GM23338 (cell line): Measurements from ENCODE around the gene FNDC3B. TPM values are rescaled to one million over a fixed set of nuclear protein-coding genes. Genes with fewer than 3 reads are reported as not detected.

Experiments
- ATAC-seq: fragments of 200-7000 bp; cut with Tn5 transposase; 3 replicates; pipeline ENCODE4 v1.9.1; 2020
- DNase-seq: peaks from one replicate; pipeline ENCODE4 v3.0.0-alpha.2; 2015; ENCODE audit warnings: low spot score
- H2AFZ ChIP-seq: fragments of 200-600 bp; sonication (generic); 2 replicates; pipeline ENCODE4 v1.8.0; 2016; ENCODE audit warnings: antibody characterized with exemption, mild to moderate bottlenecking, moderate library complexity
- H3F3A ChIP-seq: fragments of 200-600 bp; sonication (generic); replicated peaks from 2 replicates; pipeline ENCODE4 v1.8.0; 2017; ENCODE audit warnings: antibody characterized with exemption, mixed run types, low read depth
- H3K27ac ChIP-seq: fragments of 200-600 bp; sonication (generic); 2 replicates; pipeline ENCODE4 v1.6.1; 2016; ENCODE audit warnings: low read depth
- H3K27me3 ChIP-seq: fragments of 200-600 bp; sonication (generic); 2 replicates; pipeline ENCODE4 v1.8.0; 2016; ENCODE audit warnings: mild to moderate bottlenecking, mixed run types, moderate library complexity; ENCODE audit not compliant: insufficient read depth
- H3K36me3 ChIP-seq: fragments of 200-600 bp; sonication (generic); 2 replicates; pipeline ENCODE4 v1.8.0; 2016; ENCODE audit warnings: mild to moderate bottlenecking; ENCODE audit not compliant: insufficient read depth
- H3K4me1 ChIP-seq: fragments of 200-600 bp; sonication (generic); 2 replicates; pipeline ENCODE4 v1.8.0; 2016; ENCODE audit warnings: mild to moderate bottlenecking, moderate library complexity; ENCODE audit not compliant: insufficient read depth
- H3K4me2 ChIP-seq: fragments of 200-600 bp; sonication (generic); 2 replicates; pipeline ENCODE4 v1.7.1; 2017; ENCODE audit warnings: mixed run types
- H3K4me3 ChIP-seq: fragments of 200-600 bp; sonication (generic); 2 replicates; pipeline ENCODE4 v1.6.1; 2016; ENCODE audit warnings: mixed run types
- H3K79me2 ChIP-seq: fragments of 200-600 bp; sonication (generic); replicated peaks from 2 replicates; pipeline ENCODE4 v1.8.0; 2017; ENCODE audit warnings: mild to moderate bottlenecking; ENCODE audit not compliant: insufficient read depth
- H3K9me2 ChIP-seq: fragments of 200-600 bp; sonication (generic); 2 replicates; pipeline ENCODE4 v1.8.0; 2017; ENCODE audit not compliant: insufficient read depth
- H4K20me1 ChIP-seq: fragments of 200-600 bp; sonication (generic); replicated peaks from 2 replicates; pipeline ENCODE4 v1.8.0; 2017; ENCODE audit warnings: mild to moderate bottlenecking; ENCODE audit not compliant: insufficient read depth
- H3K27ac Mint-ChIP-seq: 2 replicates; pipeline ENCODE4 v1.8.0; 2020; ENCODE audit warnings: inconsistent platforms, mild to moderate bottlenecking, moderate library complexity, mixed read lengths
- H3K27me3 Mint-ChIP-seq: 3 replicates; pipeline ENCODE4 v1.8.0; 2022; ENCODE audit warnings: low read depth, mild to moderate bottlenecking, moderate library complexity, mixed read lengths, inconsistent platforms; ENCODE audit not compliant: insufficient read depth, poor library complexity
- H3K36me3 Mint-ChIP-seq: 3 replicates; pipeline ENCODE4 v1.8.0; 2021; ENCODE audit warnings: low read depth, mild to moderate bottlenecking, inconsistent platforms, moderate library complexity, mixed read lengths
- H3K4me1 Mint-ChIP-seq: 3 replicates; pipeline ENCODE4 v1.8.0; 2020; ENCODE audit warnings: mild to moderate bottlenecking, inconsistent platforms, mixed read lengths
- H3K4me3 Mint-ChIP-seq: 3 replicates; pipeline ENCODE4 v1.8.0; 2021; ENCODE audit warnings: moderate library complexity, mild to moderate bottlenecking, inconsistent platforms, mixed read lengths
- H3K9me3 Mint-ChIP-seq: 3 replicates; pipeline ENCODE4 v1.8.0; 2020; ENCODE audit warnings: moderate library complexity, mild to moderate bottlenecking, inconsistent platforms, mixed read lengths
- CREB1 ChIP-seq: fragments of 250-450 bp; sonication (Bioruptor Pico); IDR thresholded peaks from 2 replicates; pipeline ENCODE4 v1.5.0; 2020; ENCODE audit warnings: low read depth, mild to moderate bottlenecking, moderate library complexity
- EZH2 ChIP-seq: fragments of 200-600 bp; sonication (generic); IDR thresholded peaks from one replicate; pipeline ENCODE4 v1.8.0; 2017; ENCODE audit warnings: antibody characterized with exemption, mild to moderate bottlenecking, low read depth; ENCODE audit not compliant: unreplicated experiment
- EZH2phosphoT487 ChIP-seq: fragments of 200-600 bp; sonication (generic); IDR thresholded peaks from one replicate; pipeline ENCODE4 v1.8.1; 2018; ENCODE audit warnings: antibody characterized with exemption; ENCODE audit not compliant: unreplicated experiment
- JUNB ChIP-seq: IDR thresholded peaks from one replicate; pipeline ENCODE4 v1.6.1; 2016; ENCODE audit warnings: antibody characterized with exemption; ENCODE audit not compliant: unreplicated experiment
- NANOG ChIP-seq: IDR thresholded peaks from 2 replicates; pipeline ENCODE4 v1.6.1; 2016; ENCODE audit warnings: antibody characterized with exemption, borderline replicate concordance
- POLR2AphosphoS5 ChIP-seq: IDR thresholded peaks from 2 replicates; pipeline ENCODE4 v1.6.1; 2016; ENCODE audit warnings: antibody characterized with exemption, low read depth
- STAT1 ChIP-seq: IDR thresholded peaks from one replicate; pipeline ENCODE4 v1.6.1; 2016; ENCODE audit warnings: antibody characterized with exemption; ENCODE audit not compliant: unreplicated experiment
- ZNF114 ChIP-seq: fragments of 250-450 bp; sonication (Bioruptor Pico); IDR thresholded peaks from 2 replicates; pipeline ENCODE4 v1.5.0; 2020; ENCODE audit warnings: mild to moderate bottlenecking, moderate library complexity
- ZNF331 ChIP-seq: fragments of 250-450 bp; sonication (Bioruptor Pico); IDR thresholded peaks from 2 replicates; pipeline ENCODE4 v1.5.0; 2020; ENCODE audit warnings: low read depth, mild to moderate bottlenecking, moderate library complexity
- polyA plus RNA-seq: library from polyadenylated mRNA; unstranded; fragments of >200 nt; fragmentation: Nextera tagmentation; extraction: Ambion mirVana; gene quantifications from 2 replicates; pipeline ENCODE4 v1.2.1, GENCODE V29; 2016
- total RNA-seq: library from RNA; depleted of rRNA; stranded (reverse); fragments of >200 nt; shearing (Covaris generic); gene quantifications from 2 replicates; pipeline ENCODE4 v1.2.3, GENCODE V29; 2014
- TF ChIP-seq, protein P1 (sequence below): fragments of 250-450 bp; sonication (Bioruptor Pico); IDR thresholded peaks from 2 replicates; pipeline ENCODE4 v1.5.0; 2020; ENCODE audit warnings: mild to moderate bottlenecking, moderate library complexity
- TF ChIP-seq, protein P2 (sequence below): IDR thresholded peaks from one replicate; pipeline ENCODE4 v1.6.1; 2018; ENCODE audit warnings: antibody characterized with exemption; ENCODE audit not compliant: unreplicated experiment
- TF ChIP-seq, protein P3 (sequence below): IDR thresholded peaks from 2 replicates; pipeline ENCODE4 v1.6.1; 2016; ENCODE audit warnings: antibody characterized with exemption
- TF ChIP-seq, protein P4 (sequence below), 2 experiments: fragments of 200-600 bp in 1 of 2; sonication (generic) in 1 of 2; conservative IDR thresholded peaks; 2 replicates each; pipeline versions ENCODE4 v1.5.1 to v1.6.1; 2016 to 2017; ENCODE audit warnings: antibody characterized with exemption in 2 of 2, low read depth in 2 of 2, mild to moderate bottlenecking in 2 of 2, moderate library complexity in 1 of 2

FNDC3B gene
- total and polyA plus RNA-seq, 2 experiments from 2014 or later, result 19.1 to 55.4 TPM

DNA sequence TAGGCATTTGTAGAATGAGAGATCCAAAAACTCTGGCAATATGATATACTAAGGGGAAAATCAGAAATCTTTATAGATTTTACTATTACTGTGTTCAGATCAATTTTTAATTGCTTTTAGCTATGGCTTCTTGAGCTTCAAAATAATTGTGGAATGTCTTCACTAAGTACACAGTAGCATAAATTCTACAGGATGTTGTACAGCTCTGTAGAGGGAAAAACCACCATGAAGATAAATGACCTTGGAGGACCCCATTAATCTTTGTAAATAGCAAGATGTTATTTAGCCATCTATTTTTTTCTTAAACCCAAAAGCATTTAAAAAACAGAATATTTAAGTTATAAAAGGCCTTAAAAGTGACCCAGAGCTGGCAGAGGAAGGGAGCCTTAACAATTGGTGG lies 43.9 kb upstream of the FNDC3B start:
- no peaks in the 10 kb centered on the region for H3F3A ChIP-seq
- Mint-ChIP-seq H3K27ac (no peak overlapping the region), H3K4me1 (no peaks in the 10 kb centered on the region; the same call in 2 of the 3 replicates), H3K36me3 (peaks cover 8% of the 10 kb centered on the region; the same call in 2 of the 3 replicates), H3K4me3 (no peak overlapping the region), H3K27me3 (no peaks in the 10 kb centered on the region), H3K9me3 (peaks cover 12% of the 10 kb centered on the region; the same call in 2 of the 3 replicates)
- no peaks in the 10 kb centered on the region for H3K36me3 ChIP-seq
- no peak overlapping the region for H3K27ac ChIP-seq
- DNase-seq (no peak), ATAC-seq (no peak)
- H3K79me2 ChIP-seq, result no peaks in the 10 kb centered on the region
- no peaks in the 10 kb centered on the region for H3K4me1 ChIP-seq
- H2AFZ ChIP-seq, result no peak overlapping the region
- TF ChIP-seq EZH2 (no peak), STAT1 (no peak), EZH2phosphoT487 (no peak), NANOG (no peak), JUNB (no peak), CREB1 (CRISPR knock-in tag) (no peak), POLR2AphosphoS5 (no peak), ZNF114 (no peak), ZNF331 (CRISPR knock-in tag) (no peak)
- TF ChIP-seq, protein P1, sequence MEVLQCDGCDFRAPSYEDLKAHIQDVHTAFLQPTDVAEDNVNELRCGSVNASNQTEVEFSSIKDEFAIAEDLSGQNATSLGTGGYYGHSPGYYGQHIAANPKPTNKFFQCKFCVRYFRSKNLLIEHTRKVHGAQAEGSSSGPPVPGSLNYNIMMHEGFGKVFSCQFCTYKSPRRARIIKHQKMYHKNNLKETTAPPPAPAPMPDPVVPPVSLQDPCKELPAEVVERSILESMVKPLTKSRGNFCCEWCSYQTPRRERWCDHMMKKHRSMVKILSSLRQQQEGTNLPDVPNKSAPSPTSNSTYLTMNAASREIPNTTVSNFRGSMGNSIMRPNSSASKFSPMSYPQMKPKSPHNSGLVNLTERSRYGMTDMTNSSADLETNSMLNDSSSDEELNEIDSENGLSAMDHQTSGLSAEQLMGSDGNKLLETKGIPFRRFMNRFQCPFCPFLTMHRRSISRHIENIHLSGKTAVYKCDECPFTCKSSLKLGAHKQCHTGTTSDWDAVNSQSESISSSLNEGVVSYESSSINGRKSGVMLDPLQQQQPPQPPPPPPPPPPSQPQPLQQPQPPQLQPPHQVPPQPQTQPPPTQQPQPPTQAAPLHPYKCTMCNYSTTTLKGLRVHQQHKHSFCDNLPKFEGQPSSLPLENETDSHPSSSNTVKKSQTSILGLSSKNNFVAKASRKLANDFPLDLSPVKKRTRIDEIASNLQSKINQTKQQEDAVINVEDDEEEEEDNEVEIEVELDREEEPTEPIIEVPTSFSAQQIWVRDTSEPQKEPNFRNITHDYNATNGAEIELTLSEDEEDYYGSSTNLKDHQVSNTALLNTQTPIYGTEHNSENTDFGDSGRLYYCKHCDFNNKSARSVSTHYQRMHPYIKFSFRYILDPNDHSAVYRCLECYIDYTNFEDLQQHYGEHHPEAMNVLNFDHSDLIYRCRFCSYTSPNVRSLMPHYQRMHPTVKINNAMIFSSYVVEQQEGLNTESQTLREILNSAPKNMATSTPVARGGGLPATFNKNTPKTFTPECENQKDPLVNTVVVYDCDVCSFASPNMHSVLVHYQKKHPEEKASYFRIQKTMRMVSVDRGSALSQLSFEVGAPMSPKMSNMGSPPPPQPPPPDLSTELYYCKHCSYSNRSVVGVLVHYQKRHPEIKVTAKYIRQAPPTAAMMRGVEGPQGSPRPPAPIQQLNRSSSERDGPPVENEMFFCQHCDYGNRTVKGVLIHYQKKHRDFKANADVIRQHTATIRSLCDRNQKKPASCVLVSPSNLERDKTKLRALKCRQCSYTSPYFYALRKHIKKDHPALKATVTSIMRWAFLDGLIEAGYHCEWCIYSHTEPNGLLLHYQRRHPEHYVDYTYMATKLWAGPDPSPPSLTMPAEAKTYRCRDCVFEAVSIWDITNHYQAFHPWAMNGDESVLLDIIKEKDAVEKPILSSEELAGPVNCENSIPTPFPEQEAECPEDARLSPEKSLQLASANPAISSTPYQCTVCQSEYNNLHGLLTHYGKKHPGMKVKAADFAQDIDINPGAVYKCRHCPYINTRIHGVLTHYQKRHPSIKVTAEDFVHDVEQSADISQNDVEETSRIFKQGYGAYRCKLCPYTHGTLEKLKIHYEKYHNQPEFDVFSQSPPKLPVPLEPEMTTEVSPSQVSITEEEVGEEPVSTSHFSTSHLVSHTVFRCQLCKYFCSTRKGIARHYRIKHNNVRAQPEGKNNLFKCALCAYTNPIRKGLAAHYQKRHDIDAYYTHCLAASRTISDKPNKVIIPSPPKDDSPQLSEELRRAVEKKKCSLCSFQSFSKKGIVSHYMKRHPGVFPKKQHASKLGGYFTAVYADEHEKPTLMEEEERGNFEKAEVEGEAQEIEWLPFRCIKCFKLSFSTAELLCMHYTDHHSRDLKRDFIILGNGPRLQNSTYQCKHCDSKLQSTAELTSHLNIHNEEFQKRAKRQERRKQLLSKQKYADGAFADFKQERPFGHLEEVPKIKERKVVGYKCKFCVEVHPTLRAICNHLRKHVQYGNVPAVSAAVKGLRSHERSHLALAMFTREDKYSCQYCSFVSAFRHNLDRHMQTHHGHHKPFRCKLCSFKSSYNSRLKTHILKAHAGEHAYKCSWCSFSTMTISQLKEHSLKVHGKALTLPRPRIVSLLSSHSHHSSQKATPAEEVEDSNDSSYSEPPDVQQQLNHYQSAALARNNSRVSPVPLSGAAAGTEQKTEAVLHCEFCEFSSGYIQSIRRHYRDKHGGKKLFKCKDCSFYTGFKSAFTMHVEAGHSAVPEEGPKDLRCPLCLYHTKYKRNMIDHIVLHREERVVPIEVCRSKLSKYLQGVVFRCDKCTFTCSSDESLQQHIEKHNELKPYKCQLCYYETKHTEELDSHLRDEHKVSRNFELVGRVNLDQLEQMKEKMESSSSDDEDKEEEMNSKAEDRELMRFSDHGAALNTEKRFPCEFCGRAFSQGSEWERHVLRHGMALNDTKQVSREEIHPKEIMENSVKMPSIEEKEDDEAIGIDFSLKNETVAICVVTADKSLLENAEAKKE (CRISPR knock-in tag), result no peak
- TF ChIP-seq, protein P2, sequence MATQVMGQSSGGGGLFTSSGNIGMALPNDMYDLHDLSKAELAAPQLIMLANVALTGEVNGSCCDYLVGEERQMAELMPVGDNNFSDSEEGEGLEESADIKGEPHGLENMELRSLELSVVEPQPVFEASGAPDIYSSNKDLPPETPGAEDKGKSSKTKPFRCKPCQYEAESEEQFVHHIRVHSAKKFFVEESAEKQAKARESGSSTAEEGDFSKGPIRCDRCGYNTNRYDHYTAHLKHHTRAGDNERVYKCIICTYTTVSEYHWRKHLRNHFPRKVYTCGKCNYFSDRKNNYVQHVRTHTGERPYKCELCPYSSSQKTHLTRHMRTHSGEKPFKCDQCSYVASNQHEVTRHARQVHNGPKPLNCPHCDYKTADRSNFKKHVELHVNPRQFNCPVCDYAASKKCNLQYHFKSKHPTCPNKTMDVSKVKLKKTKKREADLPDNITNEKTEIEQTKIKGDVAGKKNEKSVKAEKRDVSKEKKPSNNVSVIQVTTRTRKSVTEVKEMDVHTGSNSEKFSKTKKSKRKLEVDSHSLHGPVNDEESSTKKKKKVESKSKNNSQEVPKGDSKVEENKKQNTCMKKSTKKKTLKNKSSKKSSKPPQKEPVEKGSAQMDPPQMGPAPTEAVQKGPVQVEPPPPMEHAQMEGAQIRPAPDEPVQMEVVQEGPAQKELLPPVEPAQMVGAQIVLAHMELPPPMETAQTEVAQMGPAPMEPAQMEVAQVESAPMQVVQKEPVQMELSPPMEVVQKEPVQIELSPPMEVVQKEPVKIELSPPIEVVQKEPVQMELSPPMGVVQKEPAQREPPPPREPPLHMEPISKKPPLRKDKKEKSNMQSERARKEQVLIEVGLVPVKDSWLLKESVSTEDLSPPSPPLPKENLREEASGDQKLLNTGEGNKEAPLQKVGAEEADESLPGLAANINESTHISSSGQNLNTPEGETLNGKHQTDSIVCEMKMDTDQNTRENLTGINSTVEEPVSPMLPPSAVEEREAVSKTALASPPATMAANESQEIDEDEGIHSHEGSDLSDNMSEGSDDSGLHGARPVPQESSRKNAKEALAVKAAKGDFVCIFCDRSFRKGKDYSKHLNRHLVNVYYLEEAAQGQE, result no peak
- TF ChIP-seq, protein P3, sequence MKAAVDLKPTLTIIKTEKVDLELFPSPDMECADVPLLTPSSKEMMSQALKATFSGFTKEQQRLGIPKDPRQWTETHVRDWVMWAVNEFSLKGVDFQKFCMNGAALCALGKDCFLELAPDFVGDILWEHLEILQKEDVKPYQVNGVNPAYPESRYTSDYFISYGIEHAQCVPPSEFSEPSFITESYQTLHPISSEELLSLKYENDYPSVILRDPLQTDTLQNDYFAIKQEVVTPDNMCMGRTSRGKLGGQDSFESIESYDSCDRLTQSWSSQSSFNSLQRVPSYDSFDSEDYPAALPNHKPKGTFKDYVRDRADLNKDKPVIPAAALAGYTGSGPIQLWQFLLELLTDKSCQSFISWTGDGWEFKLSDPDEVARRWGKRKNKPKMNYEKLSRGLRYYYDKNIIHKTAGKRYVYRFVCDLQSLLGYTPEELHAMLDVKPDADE, result no peak
- TF ChIP-seq, protein P4, sequence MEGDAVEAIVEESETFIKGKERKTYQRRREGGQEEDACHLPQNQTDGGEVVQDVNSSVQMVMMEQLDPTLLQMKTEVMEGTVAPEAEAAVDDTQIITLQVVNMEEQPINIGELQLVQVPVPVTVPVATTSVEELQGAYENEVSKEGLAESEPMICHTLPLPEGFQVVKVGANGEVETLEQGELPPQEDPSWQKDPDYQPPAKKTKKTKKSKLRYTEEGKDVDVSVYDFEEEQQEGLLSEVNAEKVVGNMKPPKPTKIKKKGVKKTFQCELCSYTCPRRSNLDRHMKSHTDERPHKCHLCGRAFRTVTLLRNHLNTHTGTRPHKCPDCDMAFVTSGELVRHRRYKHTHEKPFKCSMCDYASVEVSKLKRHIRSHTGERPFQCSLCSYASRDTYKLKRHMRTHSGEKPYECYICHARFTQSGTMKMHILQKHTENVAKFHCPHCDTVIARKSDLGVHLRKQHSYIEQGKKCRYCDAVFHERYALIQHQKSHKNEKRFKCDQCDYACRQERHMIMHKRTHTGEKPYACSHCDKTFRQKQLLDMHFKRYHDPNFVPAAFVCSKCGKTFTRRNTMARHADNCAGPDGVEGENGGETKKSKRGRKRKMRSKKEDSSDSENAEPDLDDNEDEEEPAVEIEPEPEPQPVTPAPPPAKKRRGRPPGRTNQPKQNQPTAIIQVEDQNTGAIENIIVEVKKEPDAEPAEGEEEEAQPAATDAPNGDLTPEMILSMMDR (conservative IDR thresholded peaks at IDR 0.05; ENCODE audit: low read depth in 2 of 2), result no peak
- no peak overlapping the region for H3K4me3 ChIP-seq
- no peaks in the 10 kb centered on the region for H4K20me1 ChIP-seq
- H3K9me2 ChIP-seq, result no peaks in the 10 kb centered on the region
- no peaks in the 10 kb centered on the region for H3K27me3 ChIP-seq
- no peak overlapping the region for H3K4me2 ChIP-seq
